Femur (tissue), 1 donor: ENCODE data around the gene PADI6.
"Not testable (repeated sequence)": the region's sequence is repeated elsewhere in the genome, so short reads cannot be mapped to it uniquely, and the experiment has no call there.

Experiments used
- DNase-seq: peaks from one replicate; pipeline ENCODE4 v3.0.0-alpha.2; 2017

PADI6 gene

DNA sequence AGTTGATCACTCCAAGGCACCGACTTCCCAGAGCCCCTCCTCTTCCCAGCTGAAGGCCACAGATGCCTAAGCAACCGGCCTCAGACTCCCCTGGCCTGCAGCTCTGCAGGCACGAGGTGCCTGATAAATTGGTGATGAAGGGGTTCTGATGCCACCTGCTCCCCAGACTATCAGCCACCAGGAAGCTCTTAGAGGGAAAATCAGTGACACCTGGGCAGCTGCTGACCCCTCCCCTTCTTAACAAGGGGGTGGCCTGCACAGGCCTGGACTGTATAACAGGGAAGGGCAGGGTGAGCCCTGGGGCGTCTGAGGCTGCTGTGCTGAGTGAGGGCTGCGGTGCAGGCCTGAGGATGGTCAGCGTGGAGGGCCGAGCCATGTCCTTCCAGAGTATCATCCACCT is at the start of gene PADI6:
Gene PADI6 (plus strand): TSS at position 301 of the 400 bp plus-strand sequence. CDS start 50 bp downstream, at position 351.
- DNase-seq = no peak

DNA sequence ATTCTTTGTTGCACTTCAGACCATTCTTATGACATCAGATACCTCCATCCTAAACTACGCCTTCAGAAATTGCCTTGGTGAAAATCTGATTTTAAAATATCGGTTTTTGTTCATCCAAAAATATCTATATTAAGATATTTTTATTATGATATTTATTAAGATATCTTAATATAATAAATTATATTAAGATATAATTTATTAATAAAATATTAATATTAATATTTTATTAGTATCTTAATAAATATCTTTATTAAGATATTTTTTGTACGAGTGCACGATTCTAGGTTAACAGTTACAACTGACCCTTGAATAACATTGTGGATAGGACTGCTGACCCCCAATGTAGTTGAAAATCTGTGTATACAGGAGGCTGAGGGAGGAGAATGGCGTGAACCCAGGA is 43.1 kb upstream of the PADI6 start:
- no peak for DNase-seq

- DNase-seq = no peak
These were observed 42.4 kb upstream of the PADI6 start for GRCh38 chr1:17329610-17330009.

GRCh38 chr1:17330856-17331255 is 41.1 kb upstream of the PADI6 start:
- DNase-seq = no peak

GRCh38 chr1:17333081-17333480 is 38.9 kb upstream of the PADI6 start:
- no peak for DNase-seq

- DNase-seq = peak; percentile 57
These were observed 35.9 kb upstream of the PADI6 start for GRCh38 chr1:17335821-17336710.

DNA sequence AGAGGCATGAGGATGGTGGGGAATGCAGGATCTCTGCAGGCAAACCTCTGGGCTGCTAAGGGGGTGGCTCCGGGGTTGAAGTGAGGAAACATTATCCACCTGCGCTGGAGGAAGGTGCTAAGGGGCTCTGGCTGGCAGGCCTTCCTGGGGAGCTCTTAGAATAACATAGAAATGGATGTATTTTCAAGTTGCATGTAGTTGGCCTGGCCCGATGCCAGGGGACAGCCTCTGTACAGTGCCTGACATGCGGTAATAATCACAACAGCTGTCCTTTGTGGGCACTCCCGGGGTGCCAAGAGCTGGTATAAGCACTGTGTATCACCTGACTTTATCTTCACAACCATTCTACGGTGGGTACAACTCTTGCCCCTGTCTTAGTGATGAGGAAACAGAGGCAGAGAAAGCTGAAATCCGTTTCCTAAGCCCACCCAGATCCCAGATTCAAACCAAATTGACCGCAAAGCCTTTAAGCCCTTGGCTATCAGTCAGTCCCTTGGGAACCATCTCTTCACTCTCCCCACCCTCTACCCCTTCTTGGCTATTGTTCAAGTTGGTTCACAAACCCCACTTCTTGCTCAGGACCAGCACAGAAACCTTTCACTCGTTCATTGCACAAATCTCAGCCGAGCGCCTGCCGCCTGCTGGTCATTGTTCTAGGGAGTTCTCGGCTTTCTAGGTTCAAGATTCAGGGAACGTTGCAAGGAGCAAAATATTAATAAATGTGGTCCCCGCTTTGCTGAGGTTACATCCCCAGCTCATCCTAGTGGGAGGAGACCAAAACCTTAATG is 33.1 kb upstream of the PADI6 start:
- DNase-seq = no peak

DNA sequence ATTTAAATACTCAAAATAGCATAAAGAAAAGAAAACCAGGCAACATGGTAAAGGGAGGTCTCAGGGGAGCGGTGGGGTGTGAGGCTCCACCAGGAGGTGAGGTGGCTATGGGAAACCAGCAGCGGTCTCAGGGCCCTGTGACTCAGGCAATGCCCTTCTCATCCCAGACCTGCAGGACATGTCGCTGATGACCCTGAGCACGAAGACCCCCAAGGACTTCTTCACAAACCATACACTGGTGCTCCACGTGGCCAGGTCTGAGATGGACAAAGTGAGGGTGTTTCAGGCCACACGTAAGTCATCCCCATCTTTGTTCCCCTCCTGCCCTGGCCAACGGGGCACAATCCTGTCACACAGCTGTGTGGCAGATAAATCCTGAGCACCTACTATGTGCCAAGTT is 32.5 kb upstream of the PADI6 start:
- no peak for DNase-seq

DNA sequence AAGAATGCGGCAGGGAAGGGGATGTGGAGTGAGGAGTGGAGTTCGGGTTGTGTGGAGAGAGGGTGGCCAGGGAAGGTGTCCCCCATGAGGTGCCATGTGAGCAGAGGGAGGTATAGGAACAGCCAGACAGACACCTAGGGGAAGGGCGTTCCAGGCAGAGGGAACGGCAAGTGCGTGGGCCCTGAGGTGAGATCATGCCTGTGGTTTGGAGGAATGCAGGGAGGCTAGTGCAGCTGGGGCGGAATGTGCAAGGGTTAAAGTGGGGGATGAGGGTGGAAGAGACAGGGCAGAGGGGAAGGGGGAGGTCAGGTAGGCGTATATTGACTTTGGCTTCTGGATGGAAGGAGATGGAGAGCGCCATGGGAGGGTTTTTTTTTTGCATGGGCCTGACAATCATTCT is 31.6 kb upstream of the PADI6 start:
- DNase-seq = no peak

- no peak for DNase-seq
These were observed 30.0 kb upstream of the PADI6 start for GRCh38 chr1:17342014-17342441.

DNA sequence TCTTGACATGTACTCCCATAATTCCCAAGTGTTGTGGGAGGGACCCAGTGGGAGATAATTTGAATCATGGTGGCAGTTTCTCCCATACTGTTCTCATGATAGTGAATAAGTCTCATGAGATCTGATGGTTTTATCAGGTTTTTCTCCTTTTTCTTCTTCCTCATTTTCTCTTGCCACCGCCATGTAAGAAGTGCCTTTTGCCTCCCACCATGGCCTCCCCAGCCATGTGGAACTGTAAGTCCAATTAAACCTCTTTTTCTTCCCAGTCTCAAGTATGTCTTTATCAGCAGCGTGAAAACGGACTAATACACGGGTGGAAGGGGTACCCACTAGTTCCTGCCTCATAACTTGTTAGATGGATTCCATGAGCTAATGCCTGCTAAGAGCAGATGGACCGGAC is 26.5 kb upstream of the PADI6 start:
- DNase-seq = not testable (repeated sequence)

- DNase-seq = no peak
These were observed 25.8 kb upstream of the PADI6 start for GRCh38 chr1:17346046-17346789.

- DNase-seq = no peak
These were observed 24.0 kb upstream of the PADI6 start for GRCh38 chr1:17347769-17348592.

DNA sequence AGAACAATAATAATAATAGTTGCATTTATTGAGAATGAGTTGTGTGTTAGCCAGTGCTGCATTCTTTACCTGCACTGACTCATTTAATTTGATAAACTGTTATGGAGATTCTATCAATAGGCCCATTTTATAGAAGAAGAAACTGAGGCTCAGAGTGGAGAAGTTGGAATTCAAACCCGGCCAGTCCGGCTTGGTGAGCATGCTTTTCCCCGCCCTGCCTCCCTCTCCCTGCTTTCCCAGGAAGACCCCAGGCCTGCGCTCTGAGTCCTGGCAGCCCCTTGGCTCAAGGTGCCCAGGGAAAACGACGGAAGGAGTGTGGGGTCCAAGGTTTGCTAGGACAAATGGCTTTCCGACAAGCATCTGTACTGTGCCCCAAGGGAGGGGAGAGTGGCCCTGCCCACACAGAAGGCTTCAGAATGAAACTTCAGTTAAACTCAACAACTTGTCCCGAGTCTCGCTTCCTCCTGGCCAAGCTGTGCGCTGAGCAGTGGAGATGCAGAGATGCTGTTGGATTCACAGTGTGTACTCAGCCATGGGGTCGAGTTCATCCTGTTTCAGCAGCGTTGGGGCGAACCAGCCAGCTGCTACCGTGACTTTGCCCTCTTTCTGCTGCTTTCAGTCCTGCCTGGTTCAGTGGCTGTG is 23.3 kb upstream of the PADI6 start:
- no peak for DNase-seq

DNA sequence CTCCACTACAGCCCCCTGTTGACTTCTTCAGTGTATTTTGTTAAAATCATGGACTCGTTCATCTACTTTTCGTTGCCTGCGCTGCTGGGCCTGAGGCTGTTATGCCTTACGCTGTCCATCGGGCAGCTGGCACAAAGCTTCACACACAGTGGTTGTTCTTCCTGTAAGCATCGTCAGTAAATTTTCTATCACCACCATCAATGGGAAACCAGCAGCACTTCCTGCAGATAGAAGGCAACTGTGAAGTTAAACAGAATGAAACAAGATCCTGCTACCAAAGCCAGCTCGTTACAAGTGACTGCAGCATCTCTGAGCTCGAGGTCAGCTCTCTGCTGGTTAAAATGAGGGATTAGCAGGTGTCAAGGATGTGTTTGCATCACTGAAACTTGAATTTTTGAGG is 21.9 kb upstream of the PADI6 start:
- no peak for DNase-seq

GRCh38 chr1:17350928-17351446 is 21.0 kb upstream of the PADI6 start:
- DNase-seq = no peak

DNA sequence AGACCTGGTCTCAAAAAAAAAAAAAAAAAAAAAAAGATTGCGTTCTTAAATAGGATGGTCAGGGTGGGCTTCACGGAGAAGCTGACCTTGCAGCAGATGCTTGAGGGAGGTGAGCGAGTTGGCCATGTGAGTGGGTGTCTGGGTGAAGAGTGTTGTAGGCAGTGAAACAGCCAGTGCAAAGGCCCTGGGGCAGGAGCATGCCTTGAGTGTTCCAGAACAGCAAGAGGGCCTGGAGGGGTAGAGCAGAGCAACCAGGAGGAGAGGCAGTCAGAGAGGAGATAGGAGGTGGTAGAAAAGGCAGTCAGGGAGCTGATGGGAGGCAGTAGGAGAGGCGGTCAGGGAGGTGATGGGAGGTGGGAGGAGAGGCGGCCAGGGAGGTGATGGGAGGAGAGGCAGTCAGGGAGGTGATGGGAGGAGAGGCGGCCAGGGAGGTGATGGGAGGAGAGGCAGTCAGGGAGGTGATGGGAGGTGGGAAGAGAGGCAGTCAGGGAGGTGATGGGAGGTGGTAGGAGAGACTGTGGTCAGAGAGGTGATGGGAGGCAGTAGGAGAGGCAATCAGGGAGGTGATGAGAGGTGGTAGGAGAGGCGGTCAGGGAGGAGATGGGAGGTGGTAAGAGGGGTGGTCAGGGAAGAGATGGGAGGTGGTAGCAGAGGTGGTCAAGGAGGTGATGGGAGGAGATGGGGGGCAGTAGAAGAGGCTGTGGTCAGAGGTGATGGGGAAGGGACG is 20.2 kb upstream of the PADI6 start:
- no peak for DNase-seq

DNA sequence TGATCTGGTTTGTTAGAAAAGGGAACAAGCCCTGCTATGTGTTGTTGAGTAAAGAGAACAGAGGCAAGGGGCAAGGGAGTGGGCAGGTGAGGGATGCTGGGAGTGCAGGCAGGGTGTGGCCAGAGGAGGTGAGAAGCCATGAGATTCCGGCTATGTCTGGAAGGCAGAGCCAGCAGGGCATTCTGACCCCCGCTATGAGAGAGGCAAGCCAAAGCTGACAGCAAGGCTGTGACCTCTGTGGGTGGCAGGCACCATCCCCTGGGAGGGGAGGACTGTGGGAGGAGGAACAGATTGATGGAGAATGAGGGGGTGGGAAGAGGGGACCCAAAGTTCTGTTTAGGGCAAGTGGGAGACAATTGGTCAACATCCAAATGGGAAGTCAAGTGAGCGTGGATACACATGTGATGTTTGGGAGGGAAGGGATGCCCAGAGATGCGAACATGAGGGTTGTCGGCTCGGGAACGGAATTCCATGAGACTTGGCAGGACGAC is 19.5 kb upstream of the PADI6 start:
- DNase-seq = no peak

DNA sequence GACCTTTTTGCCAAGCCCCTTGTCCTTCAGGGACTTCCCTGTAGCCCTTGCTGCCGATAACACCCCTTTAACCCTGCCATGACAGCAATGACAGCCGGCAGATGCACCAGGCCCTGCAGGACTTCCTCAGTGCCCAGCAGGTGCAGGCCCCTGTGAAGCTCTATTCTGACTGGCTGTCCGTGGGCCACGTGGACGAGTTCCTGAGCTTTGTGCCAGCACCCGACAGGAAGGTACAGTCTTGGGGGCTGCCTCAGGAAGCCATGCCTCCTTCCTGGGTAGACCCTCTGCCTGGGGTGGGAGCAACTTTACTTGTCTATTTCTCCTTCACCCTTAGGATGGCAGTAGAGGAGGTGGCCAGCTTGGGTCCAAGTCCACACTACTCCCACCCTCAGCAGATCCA is 16.1 kb upstream of the PADI6 start:
- DNase-seq = no peak

DNA sequence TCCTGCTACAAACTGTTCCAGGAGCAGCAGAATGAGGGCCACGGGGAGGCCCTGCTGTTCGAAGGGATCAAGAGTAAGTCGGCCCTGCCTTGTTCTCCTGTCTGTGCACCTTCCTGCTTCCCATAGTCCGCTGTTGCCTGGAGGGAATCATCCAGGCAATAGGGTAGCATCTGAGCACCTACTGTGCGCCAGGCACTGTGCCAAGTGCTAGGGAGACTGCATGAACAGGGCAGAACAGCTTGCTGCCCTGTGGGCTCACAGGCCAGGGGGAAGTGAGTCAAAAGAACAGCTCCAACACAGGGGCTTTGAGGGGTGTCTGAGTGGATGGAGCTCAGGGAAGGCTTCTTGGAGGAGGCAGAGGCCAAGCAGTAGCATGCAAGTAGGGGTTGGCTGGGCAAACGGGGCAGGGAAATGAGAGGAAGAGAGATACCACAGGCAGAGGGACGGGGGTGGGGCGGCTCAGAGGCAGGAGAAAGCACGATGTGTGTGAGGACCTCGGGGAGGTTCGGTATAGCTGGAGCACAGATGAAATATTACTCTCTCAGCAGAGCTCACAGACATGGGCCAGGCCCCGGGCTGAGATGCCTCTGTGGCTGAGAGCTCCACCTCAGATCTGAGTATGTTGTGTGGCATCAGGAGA is 15.5 kb upstream of the PADI6 start:
- no peak for DNase-seq
